ENCODE data around the gene GKN1. TPM values are rescaled to one million over a fixed set of nuclear protein-coding genes. Genes with fewer than 3 reads are reported as not detected.

GKN1 gene
- total RNA-seq, 6 experiments from 2014 or later = not detected

DNA sequence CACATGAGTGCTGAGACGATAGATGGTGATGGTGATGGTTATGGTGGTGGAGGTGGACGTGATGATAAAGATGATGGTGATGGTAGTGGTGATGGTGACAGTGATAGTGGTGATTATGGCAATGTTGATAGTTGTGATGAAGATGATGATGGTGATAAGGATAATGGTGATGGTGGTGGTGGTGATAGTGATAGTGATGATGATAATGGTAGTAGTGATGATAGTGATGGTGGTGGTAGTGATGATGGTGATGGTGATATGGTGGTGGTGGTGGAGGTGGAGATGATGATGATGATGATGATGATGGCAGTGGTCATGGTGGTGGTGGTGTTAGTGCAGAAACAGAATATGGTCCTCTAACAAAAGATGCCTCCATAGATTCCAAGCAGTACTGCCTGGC lies 48.8 kb downstream of the GKN1 start:
- no peaks in the 10 kb centered on the region for H3K27me3 Mint-ChIP-seq (ENCODE audit: insufficient read depth)

DNA sequence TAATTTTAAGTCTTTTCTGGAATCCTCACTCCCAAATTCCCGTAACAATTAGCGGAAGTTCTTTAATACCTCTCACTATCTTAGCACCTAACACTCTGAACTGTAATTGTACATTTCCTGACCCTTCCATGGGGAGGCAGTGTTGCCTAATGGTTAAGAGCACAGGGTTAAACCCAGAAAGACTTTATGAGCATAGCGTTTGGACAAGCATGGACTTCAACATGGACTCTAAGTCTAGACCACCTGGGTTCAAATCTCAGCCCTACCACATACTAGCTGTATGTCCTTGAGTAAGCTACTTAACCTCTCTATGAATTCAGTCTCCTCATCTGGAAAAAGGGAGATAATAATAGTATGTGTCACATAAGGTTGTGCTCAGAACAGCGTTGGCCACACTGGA lies 51.6 kb downstream of the GKN1 start:
- Mint-ChIP-seq H3K36me3 (ENCODE audit: low read depth) (peaks cover 17% of the 10 kb centered on the region), H3K27me3 (ENCODE audit: insufficient read depth) (no peaks in the 10 kb centered on the region), H3K27ac (no peak overlapping the region; the same call in 1 of the 2 replicates), H3K4me1 (ENCODE audit: low read depth) (peaks cover 36% of the 10 kb centered on the region), H3K4me3 (no peak overlapping the region), H3K9me3 (peaks cover 4% of the 10 kb centered on the region; the same call in 1 of the 2 replicates)
- DNase-seq = peak; percentile 28
- TF ChIP-seq, protein P1, sequence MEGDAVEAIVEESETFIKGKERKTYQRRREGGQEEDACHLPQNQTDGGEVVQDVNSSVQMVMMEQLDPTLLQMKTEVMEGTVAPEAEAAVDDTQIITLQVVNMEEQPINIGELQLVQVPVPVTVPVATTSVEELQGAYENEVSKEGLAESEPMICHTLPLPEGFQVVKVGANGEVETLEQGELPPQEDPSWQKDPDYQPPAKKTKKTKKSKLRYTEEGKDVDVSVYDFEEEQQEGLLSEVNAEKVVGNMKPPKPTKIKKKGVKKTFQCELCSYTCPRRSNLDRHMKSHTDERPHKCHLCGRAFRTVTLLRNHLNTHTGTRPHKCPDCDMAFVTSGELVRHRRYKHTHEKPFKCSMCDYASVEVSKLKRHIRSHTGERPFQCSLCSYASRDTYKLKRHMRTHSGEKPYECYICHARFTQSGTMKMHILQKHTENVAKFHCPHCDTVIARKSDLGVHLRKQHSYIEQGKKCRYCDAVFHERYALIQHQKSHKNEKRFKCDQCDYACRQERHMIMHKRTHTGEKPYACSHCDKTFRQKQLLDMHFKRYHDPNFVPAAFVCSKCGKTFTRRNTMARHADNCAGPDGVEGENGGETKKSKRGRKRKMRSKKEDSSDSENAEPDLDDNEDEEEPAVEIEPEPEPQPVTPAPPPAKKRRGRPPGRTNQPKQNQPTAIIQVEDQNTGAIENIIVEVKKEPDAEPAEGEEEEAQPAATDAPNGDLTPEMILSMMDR (IDR thresholded peaks at IDR 0.05) = peak; percentile 77

More for the DNA sequence above, 48.8 kb downstream of the GKN1 start:
- TF ChIP-seq, protein P1 (IDR thresholded peaks at IDR 0.05) = no peak
- H3K9me3 Mint-ChIP-seq = peaks cover 4% of the 10 kb centered on the region; the same call in 1 of the 2 replicates
- H3K4me3 Mint-ChIP-seq = no peak overlapping the region
- H3K36me3 Mint-ChIP-seq (ENCODE audit: low read depth) = peaks cover 17% of the 10 kb centered on the region
- H3K4me1 Mint-ChIP-seq (ENCODE audit: low read depth) = peaks cover 62% of the 10 kb centered on the region
- no peak for DNase-seq
- H3K27ac Mint-ChIP-seq = no peak overlapping the region

DNA sequence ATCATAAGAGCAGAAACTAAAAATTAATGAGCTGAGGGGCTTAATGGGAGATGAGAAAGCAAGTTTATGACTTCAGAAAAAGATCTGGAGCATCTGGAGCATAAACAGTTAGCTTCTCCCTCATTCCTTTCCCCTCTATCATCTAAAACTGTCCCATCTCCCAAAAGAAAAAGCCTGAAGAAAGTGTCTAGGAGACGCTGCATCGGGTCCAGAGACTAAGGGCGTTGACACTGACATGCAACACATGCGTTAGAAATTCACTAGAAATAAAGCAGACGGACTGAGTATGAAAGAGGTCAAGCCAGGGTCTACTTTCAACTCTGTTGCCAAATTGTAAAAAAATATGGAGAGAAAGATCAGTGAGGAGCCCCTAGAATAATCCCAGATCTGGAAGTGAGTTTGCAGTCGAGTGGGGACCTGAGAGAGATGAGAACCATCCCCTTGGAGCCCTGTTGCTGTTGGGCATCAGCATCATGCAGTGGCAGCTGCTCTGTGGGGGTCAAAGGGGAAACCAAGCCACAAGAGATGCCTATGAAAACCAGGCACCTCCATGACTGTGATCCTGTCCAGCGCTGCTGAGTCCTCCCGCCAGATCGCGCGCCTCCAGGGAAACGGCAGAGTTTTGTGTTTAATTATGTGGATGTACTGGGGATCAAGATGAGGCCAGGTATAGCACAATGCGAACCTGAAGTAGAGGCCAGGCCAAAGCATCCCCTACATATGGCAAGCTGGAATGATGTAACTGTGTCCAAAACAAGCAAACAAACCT lies 52.4 kb downstream of the GKN1 start:
- TF ChIP-seq, protein P1 (IDR thresholded peaks at IDR 0.05) = no peak
- Mint-ChIP-seq H3K27me3 (ENCODE audit: insufficient read depth) (no peaks in the 10 kb centered on the region), H3K4me3 (no peak overlapping the region), H3K4me1 (ENCODE audit: low read depth) (peaks cover 36% of the 10 kb centered on the region), H3K27ac (no peak overlapping the region), H3K9me3 (peaks cover 4% of the 10 kb centered on the region; the same call in 1 of the 2 replicates), H3K36me3 (ENCODE audit: low read depth) (peaks cover 13% of the 10 kb centered on the region)
- DNase-seq = no peak

Other genes starting within 250 kb of the GKN1 start
- not detected for gene ARHGAP25, start 239.8 kb upstream of the GKN1 start, total RNA-seq (2021; fragmentation: NEBNext Ultra II Directional; extraction: Animal tissue kit (Norgen Biotek cat#: 25700))
- gene BMP10, start 103.2 kb upstream of the GKN1 start, total RNA-seq (2021; fragmentation: NEBNext Ultra II Directional; extraction: Animal tissue kit (Norgen Biotek cat#: 25700)) = not detected
- not detected for gene GKN2, start 21.7 kb upstream of the GKN1 start, total RNA-seq (2021; fragmentation: NEBNext Ultra II Directional; extraction: Animal tissue kit (Norgen Biotek cat#: 25700))
- gene ANTXR1, start 38.5 kb downstream of the GKN1 start, total RNA-seq (2021; fragmentation: NEBNext Ultra II Directional; extraction: Animal tissue kit (Norgen Biotek cat#: 25700)) = 100 to 1,000 TPM in 5 of 6 experiments, 10 to 100 TPM in 1; 98.0 to 137 (median 124) TPM